Neural progenitor cell (in vitro differentiated cells): ENCODE results near the gene IFNG-AS1. TPM values are rescaled to one million over a fixed set of nuclear protein-coding genes. Genes with fewer than 3 reads are reported as not detected.

ENCODE experiments used
- DNase-seq: peaks from one replicate; pipeline ENCODE4 v3.0.0-alpha.2; 2016; ENCODE audit warnings: low spot score
- H2AFZ ChIP-seq: fragments of 200-600 bp; sonication (generic); replicated peaks from 2 replicates; pipeline ENCODE4 v1.6.1; 2016; ENCODE audit warnings: antibody characterized with exemption
- H3F3A ChIP-seq: fragments of 200-600 bp; sonication (generic); 2 replicates; pipeline ENCODE4 v1.6.1; 2016; ENCODE audit warnings: antibody characterized with exemption, low read depth
- H3K27ac ChIP-seq: fragments of 200-600 bp; sonication (generic); 2 replicates; pipeline ENCODE4 v1.5.1; 2016; ENCODE audit warnings: mild to moderate bottlenecking
- H3K27me3 ChIP-seq: fragments of 200-600 bp; sonication (generic); 2 replicates; pipeline ENCODE4 v1.6.1; 2016; ENCODE audit warnings: mild to moderate bottlenecking, moderate library complexity
- H3K36me3 ChIP-seq: fragments of 200-600 bp; sonication (generic); 2 replicates; pipeline ENCODE4 v1.5.1; 2016
- H3K4me1 ChIP-seq: fragments of 200-600 bp; sonication (generic); 2 replicates; pipeline ENCODE4 v1.6.1; 2016; ENCODE audit warnings: mixed run types
- H3K4me2 ChIP-seq: fragments of 200-600 bp; sonication (generic); 2 replicates; pipeline ENCODE4 v1.6.1; 2016
- H3K4me3 ChIP-seq: fragments of 200-600 bp; sonication (generic); 2 replicates; pipeline ENCODE4 v1.5.1; 2016
- H3K79me2 ChIP-seq: fragments of 200-600 bp; sonication (generic); 2 replicates; pipeline ENCODE4 v1.6.1; 2016; ENCODE audit warnings: low read depth
- H3K9ac ChIP-seq: fragments of 200-600 bp; sonication (generic); 2 replicates; pipeline ENCODE4 v1.6.1; 2016
- H3K9me3 ChIP-seq: fragments of 200-600 bp; sonication (generic); 2 replicates; pipeline ENCODE4 v1.5.1; 2016; ENCODE audit warnings: low read depth
- H4K20me1 ChIP-seq: fragments of 200-600 bp; sonication (generic); 2 replicates; pipeline ENCODE4 v1.6.1; 2016; ENCODE audit warnings: low read depth
- H3K27ac Mint-ChIP-seq: 3 replicates; pipeline ENCODE4 v1.8.0; 2021; ENCODE audit warnings: mixed read lengths
- H3K27me3 Mint-ChIP-seq: 2 replicates; pipeline ENCODE4 v1.8.0; 2022; ENCODE audit warnings: low read depth, mild to moderate bottlenecking, inconsistent platforms, moderate library complexity, mixed read lengths; ENCODE audit not compliant: insufficient read depth
- H3K36me3 Mint-ChIP-seq: 3 replicates; pipeline ENCODE4 v1.8.0; 2021; ENCODE audit warnings: mixed read lengths
- H3K4me1 Mint-ChIP-seq: 3 replicates; pipeline ENCODE4 v1.8.0; 2021; ENCODE audit warnings: mixed read lengths
- H3K4me3 Mint-ChIP-seq: 3 replicates; pipeline ENCODE4 v1.8.0; 2021; ENCODE audit warnings: mild to moderate bottlenecking, moderate library complexity, mixed read lengths
- H3K9me3 Mint-ChIP-seq: 3 replicates; pipeline ENCODE4 v1.8.0; 2020; ENCODE audit warnings: mixed read lengths
- EZH2 ChIP-seq: fragments of 200-600 bp; sonication (generic); IDR thresholded peaks from 2 replicates; pipeline ENCODE4 v1.6.1; 2017; ENCODE audit warnings: antibody characterized with exemption, mild to moderate bottlenecking, moderate library complexity
- EZH2phosphoT487 ChIP-seq: fragments of 200-600 bp; sonication (generic); IDR thresholded peaks from 2 replicates; pipeline ENCODE4 v1.6.1; 2017; ENCODE audit warnings: antibody characterized with exemption
- total RNA-seq: library from RNA; depleted of rRNA; stranded (reverse); fragments of >200 nt; gene quantifications from 2 replicates; pipeline ENCODE4 v1.2.3, GENCODE V29; 2015; ENCODE audit warnings: low replicate concordance
- TF ChIP-seq, protein P1 (sequence below): fragments of 200-600 bp; sonication (generic); IDR thresholded peaks from 2 replicates; pipeline ENCODE4 v1.5.1; 2017; ENCODE audit warnings: antibody characterized with exemption, mild to moderate bottlenecking

The IFNG-AS1 gene
- total RNA-seq, 1 donor from 2014 or later = not detected

DNA sequence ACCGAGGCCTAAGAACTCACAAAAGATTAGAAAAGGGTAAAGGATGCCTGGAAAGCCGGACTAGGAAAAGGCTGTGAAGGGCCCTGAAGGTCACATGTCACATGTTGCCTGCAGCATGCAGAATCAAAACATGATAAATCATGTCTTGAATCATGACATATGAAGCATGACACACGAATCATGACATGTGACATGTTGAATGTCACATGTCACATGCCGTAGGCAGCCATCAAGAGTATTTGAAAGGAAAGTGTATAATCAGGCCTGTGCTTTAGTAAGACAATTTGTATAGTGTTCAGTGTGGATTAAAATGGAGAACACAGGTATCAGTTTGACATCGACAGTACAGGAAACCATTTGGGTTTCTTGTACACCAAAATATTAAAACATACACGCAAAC, 30.8 kb downstream of the IFNG-AS1 start:
- no peak overlapping the region for H3K4me3 Mint-ChIP-seq
- no peaks in the 10 kb centered on the region for H3K9me3 Mint-ChIP-seq
- Histone ChIP-seq H3K79me2 (no peaks in the 10 kb centered on the region), H3K9ac (no peak overlapping the region), H3F3A (no peaks in the 10 kb centered on the region), H3K36me3 (no peaks in the 10 kb centered on the region), H3K4me2 (no peak overlapping the region), H3K27me3 (no peaks in the 10 kb centered on the region), H3K27ac (no peak overlapping the region), H3K4me3 (no peak overlapping the region), H3K4me1 (peaks cover 5% of the 10 kb centered on the region), H4K20me1 (no peaks in the 10 kb centered on the region), H3K9me3 (no peaks in the 10 kb centered on the region), H2AFZ (no peak overlapping the region)
- H3K4me1 Mint-ChIP-seq = peaks cover under 1% of the 10 kb centered on the region
- H3K36me3 Mint-ChIP-seq = no peaks in the 10 kb centered on the region
- no peaks in the 10 kb centered on the region for H3K27me3 Mint-ChIP-seq
- no peak for DNase-seq
- no peak for TF ChIP-seq EZH2phosphoT487
- no peak for TF ChIP-seq EZH2
- TF ChIP-seq, protein P1, sequence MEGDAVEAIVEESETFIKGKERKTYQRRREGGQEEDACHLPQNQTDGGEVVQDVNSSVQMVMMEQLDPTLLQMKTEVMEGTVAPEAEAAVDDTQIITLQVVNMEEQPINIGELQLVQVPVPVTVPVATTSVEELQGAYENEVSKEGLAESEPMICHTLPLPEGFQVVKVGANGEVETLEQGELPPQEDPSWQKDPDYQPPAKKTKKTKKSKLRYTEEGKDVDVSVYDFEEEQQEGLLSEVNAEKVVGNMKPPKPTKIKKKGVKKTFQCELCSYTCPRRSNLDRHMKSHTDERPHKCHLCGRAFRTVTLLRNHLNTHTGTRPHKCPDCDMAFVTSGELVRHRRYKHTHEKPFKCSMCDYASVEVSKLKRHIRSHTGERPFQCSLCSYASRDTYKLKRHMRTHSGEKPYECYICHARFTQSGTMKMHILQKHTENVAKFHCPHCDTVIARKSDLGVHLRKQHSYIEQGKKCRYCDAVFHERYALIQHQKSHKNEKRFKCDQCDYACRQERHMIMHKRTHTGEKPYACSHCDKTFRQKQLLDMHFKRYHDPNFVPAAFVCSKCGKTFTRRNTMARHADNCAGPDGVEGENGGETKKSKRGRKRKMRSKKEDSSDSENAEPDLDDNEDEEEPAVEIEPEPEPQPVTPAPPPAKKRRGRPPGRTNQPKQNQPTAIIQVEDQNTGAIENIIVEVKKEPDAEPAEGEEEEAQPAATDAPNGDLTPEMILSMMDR = no peak
- no peak overlapping the region for H3K27ac Mint-ChIP-seq

DNA sequence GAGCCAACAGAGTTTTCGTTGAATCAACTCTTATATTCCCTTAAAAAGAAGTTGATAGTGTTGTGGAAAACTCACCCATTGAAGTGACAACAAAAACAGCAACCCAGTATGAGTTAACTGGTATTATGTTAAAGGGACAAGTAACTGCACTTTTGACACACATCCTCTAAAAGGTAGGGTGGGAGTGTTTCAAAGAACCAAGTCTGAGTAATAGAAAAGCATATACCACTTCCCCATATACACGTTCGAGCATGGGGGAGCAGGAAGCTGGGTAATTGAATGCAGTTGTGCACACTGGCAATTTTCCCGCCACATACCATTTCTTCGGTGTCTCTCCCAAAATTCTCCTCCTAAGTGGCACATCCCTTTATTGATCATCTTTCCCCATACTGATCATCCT, 31.5 kb downstream of the IFNG-AS1 start:
- no peak overlapping the region for H3K27ac Mint-ChIP-seq
- no peak for TF ChIP-seq EZH2phosphoT487
- TF ChIP-seq EZH2 = no peak
- TF ChIP-seq, protein P1 = no peak
- H3K4me1 Mint-ChIP-seq = no peaks in the 10 kb centered on the region
- Histone ChIP-seq H3K4me1 (no peaks in the 10 kb centered on the region), H3K36me3 (no peaks in the 10 kb centered on the region), H4K20me1 (no peaks in the 10 kb centered on the region), H3F3A (no peaks in the 10 kb centered on the region), H3K79me2 (no peaks in the 10 kb centered on the region), H3K27me3 (no peaks in the 10 kb centered on the region), H3K9me3 (no peaks in the 10 kb centered on the region), H2AFZ (no peak overlapping the region), H3K9ac (no peak overlapping the region), H3K27ac (no peak overlapping the region), H3K4me3 (no peak overlapping the region), H3K4me2 (no peak overlapping the region)
- no peak overlapping the region for H3K4me3 Mint-ChIP-seq
- no peak for DNase-seq
- H3K36me3 Mint-ChIP-seq = no peaks in the 10 kb centered on the region
- H3K27me3 Mint-ChIP-seq = no peaks in the 10 kb centered on the region
- H3K9me3 Mint-ChIP-seq = no peaks in the 10 kb centered on the region

DNA sequence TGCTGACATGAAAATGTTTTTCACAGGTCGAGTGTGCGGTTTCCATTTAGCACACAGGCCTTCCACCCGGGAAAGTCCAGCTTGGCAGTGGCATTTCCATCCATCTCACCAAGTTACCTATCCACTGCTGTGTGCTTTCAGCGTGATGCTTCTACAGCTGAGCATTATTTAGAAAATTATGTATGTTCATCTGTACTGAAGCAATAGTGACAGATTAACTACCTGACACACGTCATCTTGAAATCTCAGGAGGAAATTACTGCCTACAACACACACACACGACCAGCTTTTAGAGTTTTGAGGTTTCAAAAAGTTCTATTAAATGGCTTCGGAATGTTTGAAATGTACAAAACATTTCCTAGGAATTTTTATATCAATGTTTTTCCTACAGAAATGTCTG, 39.4 kb downstream of the IFNG-AS1 start:
- TF ChIP-seq EZH2 (no peak), EZH2phosphoT487 (no peak)
- TF ChIP-seq, protein P1 = no peak
- no peaks in the 10 kb centered on the region for H4K20me1 ChIP-seq
- no peaks in the 10 kb centered on the region for H3K4me1 ChIP-seq
- no peaks in the 10 kb centered on the region for H3K36me3 ChIP-seq
- no peaks in the 10 kb centered on the region for H3K9me3 ChIP-seq
- no peak overlapping the region for H3K4me2 ChIP-seq
- no peak overlapping the region for H3K27ac ChIP-seq
- H3F3A ChIP-seq = no peaks in the 10 kb centered on the region
- no peaks in the 10 kb centered on the region for H3K4me1 Mint-ChIP-seq
- no peak overlapping the region for H2AFZ ChIP-seq
- no peaks in the 10 kb centered on the region for H3K27me3 ChIP-seq
- H3K9ac ChIP-seq = no peak overlapping the region
- no peak overlapping the region for H3K4me3 Mint-ChIP-seq
- H3K27ac Mint-ChIP-seq = no peak overlapping the region
- peaks cover 2% of the 10 kb centered on the region for H3K27me3 Mint-ChIP-seq
- no peaks in the 10 kb centered on the region for H3K79me2 ChIP-seq
- H3K4me3 ChIP-seq = no peak overlapping the region
- no peaks in the 10 kb centered on the region for H3K36me3 Mint-ChIP-seq
- H3K9me3 Mint-ChIP-seq = no peaks in the 10 kb centered on the region
- DNase-seq = no peak

DNA sequence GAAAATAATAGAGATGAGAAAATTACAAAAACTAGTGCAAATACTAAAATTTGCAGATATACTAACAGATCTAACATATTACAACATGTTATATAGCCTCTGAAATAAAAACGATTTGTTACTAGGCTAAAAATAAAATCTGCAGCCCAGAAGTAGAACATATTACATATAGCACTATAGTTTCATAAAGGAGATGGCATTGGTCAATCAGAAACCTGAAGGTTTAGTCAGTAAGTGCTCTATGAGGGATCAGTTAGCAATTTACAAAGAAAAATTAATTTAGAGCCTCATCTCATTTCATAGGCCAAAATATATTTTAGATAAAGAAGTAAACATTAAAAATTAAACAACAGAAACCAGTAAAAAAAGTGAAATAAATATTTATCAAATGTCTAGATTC, 41.0 kb downstream of the IFNG-AS1 start:
- Mint-ChIP-seq H3K4me1 (no peaks in the 10 kb centered on the region), H3K36me3 (no peaks in the 10 kb centered on the region), H3K27me3 (peaks cover 2% of the 10 kb centered on the region), H3K27ac (no peak overlapping the region), H3K4me3 (no peak overlapping the region), H3K9me3 (no peaks in the 10 kb centered on the region)
- no peak overlapping the region for H3K4me2 ChIP-seq
- H3K27me3 ChIP-seq = no peaks in the 10 kb centered on the region
- H4K20me1 ChIP-seq = no peaks in the 10 kb centered on the region
- H3K9me3 ChIP-seq = no peaks in the 10 kb centered on the region
- no peak overlapping the region for H3K27ac ChIP-seq
- H2AFZ ChIP-seq = no peak overlapping the region
- H3K79me2 ChIP-seq = no peaks in the 10 kb centered on the region
- no peaks in the 10 kb centered on the region for H3K36me3 ChIP-seq
- no peaks in the 10 kb centered on the region for H3F3A ChIP-seq
- no peak overlapping the region for H3K4me3 ChIP-seq
- no peaks in the 10 kb centered on the region for H3K4me1 ChIP-seq
- no peak for DNase-seq
- no peak overlapping the region for H3K9ac ChIP-seq
- TF ChIP-seq EZH2 (no peak), EZH2phosphoT487 (no peak)
- TF ChIP-seq, protein P1 = no peak
